CD14-positive monocyte (primary cell): ENCODE data around the gene COL15A1. TPM values are rescaled to one million over a fixed set of nuclear protein-coding genes. Genes with fewer than 3 reads are reported as not detected.

Experiments used
- DNase-seq, 3 donors: peaks; one replicate each; pipeline ENCODE4 v3.0.0-alpha.2; 2011 to 2022
- H2AFZ ChIP-seq: 2 replicates; pipeline ENCODE4 v1.6.0; 2012; ENCODE audit warnings: mild to moderate bottlenecking, low read depth, low read length, inconsistent platforms; ENCODE audit not compliant: insufficient read depth, poor library complexity, severe bottlenecking
- H3K27ac ChIP-seq, 2 donors: 1 replicate in 1 of 2; 2 replicates in 1 of 2; pipeline ENCODE4 v1.5.1; 2012 to 2013; ENCODE audit warnings: low read length in 2 of 2, control low read depth in 1 of 2, inconsistent platforms in 1 of 2, low read depth in 1 of 2, mild to moderate bottlenecking in 1 of 2
- H3K27me3 ChIP-seq, 2 donors: one replicate each; pipeline versions ENCODE4 v1.6.0 to v1.6.1; 2011 to 2013; ENCODE audit warnings: low read length in 2 of 2; ENCODE audit not compliant: control insufficient read depth in 2 of 2, insufficient read depth in 2 of 2
- H3K36me3 ChIP-seq, 2 donors: replicated peaks in 1 of 2; 1 replicate in 1 of 2; 2 replicates in 1 of 2; pipeline versions ENCODE4 v1.5.1 to v1.6.1; 2012 to 2013; ENCODE audit warnings: low read length in 2 of 2, control low read depth in 1 of 2, inconsistent platforms in 1 of 2, mild to moderate bottlenecking in 1 of 2; ENCODE audit not compliant: insufficient read depth in 2 of 2, control insufficient read depth in 1 of 2
- H3K4me1 ChIP-seq, 2 donors: 1 replicate in 1 of 2; 2 replicates in 1 of 2; pipeline versions ENCODE4 v1.5.1 to v1.6.1; 2012 to 2013; ENCODE audit warnings: low read length in 2 of 2, control low read depth in 1 of 2, inconsistent platforms in 1 of 2, mild to moderate bottlenecking in 1 of 2, moderate library complexity in 1 of 2; ENCODE audit not compliant: insufficient read depth in 2 of 2, control insufficient read depth in 1 of 2
- H3K4me2 ChIP-seq: replicated peaks from 2 replicates; pipeline ENCODE3; 2012; ENCODE audit warnings: low read length, moderate library complexity, mild to moderate bottlenecking; ENCODE audit not compliant: poor library complexity, severe bottlenecking; ENCODE audit errors: extremely low read depth
- H3K4me3 ChIP-seq, 3 experiments: fragments of 200-600 bp in 1 of 3; sonication (generic) in 1 of 3; replicated peaks in 1 of 3; 1 replicate in 2 of 3; 2 replicates in 1 of 3; pipeline ENCODE4 v1.5.1; 2011 to 2013; ENCODE audit warnings: low read length in 3 of 3, mild to moderate bottlenecking in 3 of 3, control low read depth in 2 of 3, low read depth in 2 of 3, inconsistent platforms in 1 of 3, moderate library complexity in 1 of 3
- H3K79me2 ChIP-seq: 2 replicates; pipeline ENCODE4 v1.6.0; 2012; ENCODE audit warnings: mild to moderate bottlenecking, control low read depth, inconsistent platforms, low read length, moderate library complexity; ENCODE audit not compliant: insufficient read depth
- H3K9ac ChIP-seq: 2 replicates; pipeline ENCODE4 v1.6.0; 2017; ENCODE audit warnings: low read length, mild to moderate bottlenecking; ENCODE audit not compliant: insufficient read depth, poor library complexity, severe bottlenecking
- H3K9me3 ChIP-seq, 2 donors: replicated peaks in 1 of 2; 1 replicate in 1 of 2; 2 replicates in 1 of 2; pipeline versions ENCODE4 v1.5.1 to v1.6.1; 2012 to 2013; ENCODE audit warnings: low read length in 2 of 2, control low read depth in 1 of 2; ENCODE audit not compliant: control insufficient read depth in 1 of 2, insufficient read depth in 1 of 2
- H4K20me1 ChIP-seq: 2 replicates; pipeline ENCODE4 v1.6.0; 2012; ENCODE audit warnings: mild to moderate bottlenecking, low read length, control low read depth, moderate library complexity; ENCODE audit not compliant: insufficient read depth
- H3K27ac Mint-ChIP-seq, 7 donors: one replicate each; pipeline ENCODE4 v1.8.0; 2020; ENCODE audit warnings: mild to moderate bottlenecking in 7 of 7, mixed read lengths in 7 of 7, moderate library complexity in 6 of 7, inconsistent platforms in 2 of 7
- H3K27me3 Mint-ChIP-seq, 3 donors: one replicate each; pipeline ENCODE4 v1.8.0; 2021 to 2022; ENCODE audit warnings: low read depth in 3 of 3, mild to moderate bottlenecking in 3 of 3, mixed read lengths in 3 of 3, moderate library complexity in 3 of 3, inconsistent platforms in 1 of 3
- H3K36me3 Mint-ChIP-seq, 2 donors: one replicate each; pipeline ENCODE4 v1.8.0; 2020; ENCODE audit warnings: mixed read lengths in 2 of 2, inconsistent platforms in 1 of 2, mild to moderate bottlenecking in 1 of 2
- H3K4me1 Mint-ChIP-seq: one replicate; pipeline ENCODE4 v1.8.0; 2020; ENCODE audit warnings: mild to moderate bottlenecking, mixed read lengths
- H3K4me3 Mint-ChIP-seq, 2 donors: one replicate each; pipeline ENCODE4 v1.8.0; 2020; ENCODE audit warnings: mild to moderate bottlenecking in 2 of 2, mixed read lengths in 2 of 2, moderate library complexity in 1 of 2
- H3K9me3 Mint-ChIP-seq, 7 donors: one replicate each; pipeline ENCODE4 v1.8.0; 2020 to 2022; ENCODE audit warnings: mixed read lengths in 7 of 7, mild to moderate bottlenecking in 6 of 7, moderate library complexity in 6 of 7, inconsistent platforms in 2 of 7
- WGBS: methylation state at CpG from one replicate; pipeline ENCODE4 v1.1.5; 2013; ENCODE audit warnings: missing lambda C conversion rate; ENCODE audit not compliant: insufficient coverage; 5-methylcytosine and 5-hydroxymethylcytosine counted together
- intact Hi-C, 2 donors: fragments of 100-400 bp; cut with micrococcal nuclease; formaldehyde crosslinking; loops; one replicate each; pipeline versions ENCODE4 v1.15.0 to v1.15.1; 2023
- polyA plus RNA-seq, 3 donors: library from polyadenylated mRNA; depleted of rRNA in 1 of 3; unstranded in 2 of 3; stranded (reverse) in 1 of 3; fragments of 300-500 nt in 2 of 3; fragments of >200 nt in 1 of 3; fragmentation: Illumina TruSeq in 2 of 3; gene quantifications; 1 replicate in 2 of 3; 2 replicates in 1 of 3; pipeline ENCODE4 v1.2.3, GENCODE V29; 2012 to 2021
- TF ChIP-seq, protein P1 (sequence below): fragments of 200-600 bp; IDR thresholded peaks from one replicate; pipeline ENCODE4 v1.8.0; 2022; ENCODE audit warnings: antibody characterized with exemption, mild to moderate bottlenecking

COL15A1 gene
- polyA plus RNA-seq, 3 donors = 0.03 to 0.14 (median 0.11) TPM

DNA sequence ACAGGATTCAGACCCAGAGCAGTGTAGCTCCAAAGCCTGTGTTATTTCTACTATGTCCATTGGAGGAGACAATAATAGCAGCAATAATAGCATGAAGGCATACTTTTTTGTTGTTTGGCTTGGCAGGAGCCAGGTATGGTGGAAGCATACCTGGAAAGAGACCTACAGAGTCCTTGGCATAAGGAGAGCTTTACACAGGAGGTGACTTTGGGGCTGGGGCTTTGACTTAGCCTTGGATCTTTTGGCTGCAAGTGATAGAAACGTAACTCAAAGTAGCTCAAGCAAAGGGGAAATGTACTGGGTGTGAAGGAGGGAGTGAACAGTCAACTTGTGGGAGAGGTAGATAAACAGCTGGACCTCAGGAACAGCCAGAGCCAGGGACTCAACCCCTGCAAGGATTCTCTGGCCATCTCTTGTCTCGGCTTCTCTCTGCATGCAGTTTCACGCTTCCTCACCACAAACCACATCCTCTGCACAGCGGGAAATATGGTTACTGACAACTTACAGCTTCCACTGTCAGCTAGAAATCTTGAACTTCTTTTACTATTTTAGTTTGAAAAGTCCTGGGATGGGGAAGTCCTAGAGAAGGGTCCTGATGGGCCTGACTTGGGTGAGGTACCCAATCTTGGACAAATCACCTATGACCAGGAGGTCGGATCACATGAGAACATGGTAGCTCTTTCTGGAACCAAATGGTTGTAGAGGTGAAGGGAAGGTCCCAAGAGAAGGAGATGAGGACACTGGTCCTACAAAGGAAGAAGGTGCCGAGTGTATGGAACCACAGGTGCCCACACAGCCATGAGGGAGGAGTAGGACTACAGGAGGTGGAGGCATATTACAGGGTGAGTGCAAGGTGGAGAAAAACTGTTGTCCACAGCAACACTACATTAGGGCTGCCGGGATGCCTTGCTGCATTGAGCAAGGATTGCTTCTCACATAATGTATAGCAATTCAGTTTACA, 114.2 kb downstream of the COL15A1 start:
- Mint-ChIP-seq H3K27ac (peak overlapping the region; percentile 96 to 99 (median 98)), H3K4me1 (peaks cover 59% of the 10 kb centered on the region), H3K9me3 (no peaks in the 10 kb centered on the region), H3K27me3 (peaks cover 29 to 39% (median 34%) of the 10 kb centered on the region in 3 donors), H3K36me3 (peaks cover 10 to 21% of the 10 kb centered on the region in 2 donors), H3K4me3 (peak overlapping the region; percentile 59 to 81)
- Histone ChIP-seq H3K36me3 (no peaks in the 10 kb centered on the region), H3K4me3 (peak overlapping the region in 1 of 3 experiments; percentile 60), H3K4me1 (peaks cover 60 to 61% of the 10 kb centered on the region in 2 donors), H3K9ac (peak overlapping the region; percentile 9), H2AFZ (no peak overlapping the region), H4K20me1 (no peaks in the 10 kb centered on the region), H3K27me3 (peaks cover 25 to 30% of the 10 kb centered on the region in 2 donors), H3K79me2 (no peaks in the 10 kb centered on the region), H3K4me2 (peak overlapping the region; percentile 69), H3K27ac (peak overlapping the region; percentile 56 to 88), H3K9me3 (no peaks in the 10 kb centered on the region)
- WGBS = 0% methylated on average over 2 of the region's 7 CpGs
- TF ChIP-seq, protein P1, sequence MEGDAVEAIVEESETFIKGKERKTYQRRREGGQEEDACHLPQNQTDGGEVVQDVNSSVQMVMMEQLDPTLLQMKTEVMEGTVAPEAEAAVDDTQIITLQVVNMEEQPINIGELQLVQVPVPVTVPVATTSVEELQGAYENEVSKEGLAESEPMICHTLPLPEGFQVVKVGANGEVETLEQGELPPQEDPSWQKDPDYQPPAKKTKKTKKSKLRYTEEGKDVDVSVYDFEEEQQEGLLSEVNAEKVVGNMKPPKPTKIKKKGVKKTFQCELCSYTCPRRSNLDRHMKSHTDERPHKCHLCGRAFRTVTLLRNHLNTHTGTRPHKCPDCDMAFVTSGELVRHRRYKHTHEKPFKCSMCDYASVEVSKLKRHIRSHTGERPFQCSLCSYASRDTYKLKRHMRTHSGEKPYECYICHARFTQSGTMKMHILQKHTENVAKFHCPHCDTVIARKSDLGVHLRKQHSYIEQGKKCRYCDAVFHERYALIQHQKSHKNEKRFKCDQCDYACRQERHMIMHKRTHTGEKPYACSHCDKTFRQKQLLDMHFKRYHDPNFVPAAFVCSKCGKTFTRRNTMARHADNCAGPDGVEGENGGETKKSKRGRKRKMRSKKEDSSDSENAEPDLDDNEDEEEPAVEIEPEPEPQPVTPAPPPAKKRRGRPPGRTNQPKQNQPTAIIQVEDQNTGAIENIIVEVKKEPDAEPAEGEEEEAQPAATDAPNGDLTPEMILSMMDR = no peak
- intact Hi-C loops = loop anchor here (2.0 to 10.0 kb wide), 3 partner anchors 19 to 53 kb away; partner anchors contain the start of gene TGFBR1 (in 2 of the 2)
- peak; percentile 63 to 84 (median 73) for DNase-seq
